ENCODE data around the gene PEX5L. TPM values are rescaled to one million over a fixed set of nuclear protein-coding genes. Genes with fewer than 3 reads are reported as not detected.

The PEX5L gene
- total and polyA plus RNA-seq, 2 donors (not counting 1 experiment from before 2014, with no cell fraction given) = not detected

DNA sequence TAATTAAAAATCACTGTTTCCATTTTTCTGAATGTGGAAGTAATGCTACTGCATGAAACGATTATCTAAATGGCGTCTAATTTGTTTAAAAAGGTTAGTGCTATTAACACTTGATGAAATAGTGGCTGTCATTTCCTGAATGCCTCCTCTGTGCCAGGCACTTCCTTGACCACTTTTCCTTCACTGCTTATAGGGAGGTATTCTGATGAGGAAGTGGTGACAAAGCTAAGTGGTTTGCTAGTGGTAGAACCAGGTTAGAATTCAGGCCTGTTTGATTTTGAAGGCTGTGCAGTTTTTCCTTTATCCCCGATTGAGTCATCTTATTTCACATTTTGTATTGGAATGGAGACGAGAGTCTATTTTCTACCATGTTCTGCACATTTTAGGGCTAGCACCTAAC lies 264.9 kb downstream of the PEX5L start:
- Histone ChIP-seq H3K4me3 (ENCODE audit: control extremely low read depth in 1 of 5, extremely low read depth in 1 of 5, insufficient read depth in 1 of 5, low read depth in 2 of 5, low read length in 4 of 5) (no peak overlapping the region), H3K79me2 (ENCODE audit: control insufficient read depth, insufficient read depth, low read length) (no peaks in the 10 kb centered on the region), H3K4me2 (replicated peaks; ENCODE audit: low read depth, low read length, poor library complexity, severe bottlenecking) (no peak overlapping the region), H2AFZ (ENCODE audit: insufficient read depth, low read depth, low read length, poor library complexity, severe bottlenecking) (no peak overlapping the region), H3K27ac (ENCODE audit: low read length in 2 of 2) (no peak overlapping the region), H3K9ac (ENCODE audit: low read length) (no peak overlapping the region), H3K4me1 (ENCODE audit: control insufficient read depth in 2 of 2, insufficient read depth in 2 of 2, low read length in 2 of 2) (no peaks in the 10 kb centered on the region), H3K36me3 (replicated peaks in 1 of 2; ENCODE audit: control extremely low read depth in 1 of 2, control insufficient read depth in 1 of 2, extremely low read depth in 1 of 2, insufficient read depth in 2 of 2, low read length in 1 of 2) (peaks cover 1 to 3% of the 10 kb centered on the region in 2 experiments), H3K27me3 (replicated peaks in 1 of 4; ENCODE audit: control extremely low read depth in 1 of 4, control insufficient read depth in 3 of 4, insufficient read depth in 4 of 4, low read length in 3 of 4) (no peaks in the 10 kb centered on the region), H3K9me3 (ENCODE audit: control extremely low read depth in 1 of 3, control insufficient read depth in 2 of 3, insufficient read depth in 1 of 3, low read length in 2 of 3) (peaks cover 0 to 5% (median 0%) of the 10 kb centered on the region in 3 donors), H4K20me1 (ENCODE audit: control insufficient read depth, insufficient read depth, low read length, poor library complexity, severe bottlenecking) (no peaks in the 10 kb centered on the region)
- POLR2A ChIA-PET = no interaction called here
- DNase-seq (no peak), ATAC-seq (ENCODE audit: low read depth) (no peak)
- peaks cover 6% of the 10 kb centered on the region for H3K4me1 Mint-ChIP-seq
- intact Hi-C loops (cut with micrococcal nuclease) = no loop called here
- WGBS (ENCODE audit: insufficient coverage) = 93% methylated on average over 3 of the region's 4 CpGs
- no peaks in the 10 kb centered on the region for H3K27me3 Mint-ChIP-seq
- CTCF ChIA-PET = no interaction called here
- no peak overlapping the region for H3K27ac Mint-ChIP-seq
- TF ChIP-seq CTCF (IDR thresholded peaks at IDR 0.05) (no peak), EZH2 (IDR thresholded peaks at IDR 0.05; ENCODE audit: borderline replicate concordance, insufficient read depth, low read depth, low read length, poor library complexity, severe bottlenecking) (no peak)
- no peaks in the 10 kb centered on the region for H3K9me3 Mint-ChIP-seq (ENCODE audit: insufficient read depth)
- H3K4me3 Mint-ChIP-seq = no peak overlapping the region

DNA sequence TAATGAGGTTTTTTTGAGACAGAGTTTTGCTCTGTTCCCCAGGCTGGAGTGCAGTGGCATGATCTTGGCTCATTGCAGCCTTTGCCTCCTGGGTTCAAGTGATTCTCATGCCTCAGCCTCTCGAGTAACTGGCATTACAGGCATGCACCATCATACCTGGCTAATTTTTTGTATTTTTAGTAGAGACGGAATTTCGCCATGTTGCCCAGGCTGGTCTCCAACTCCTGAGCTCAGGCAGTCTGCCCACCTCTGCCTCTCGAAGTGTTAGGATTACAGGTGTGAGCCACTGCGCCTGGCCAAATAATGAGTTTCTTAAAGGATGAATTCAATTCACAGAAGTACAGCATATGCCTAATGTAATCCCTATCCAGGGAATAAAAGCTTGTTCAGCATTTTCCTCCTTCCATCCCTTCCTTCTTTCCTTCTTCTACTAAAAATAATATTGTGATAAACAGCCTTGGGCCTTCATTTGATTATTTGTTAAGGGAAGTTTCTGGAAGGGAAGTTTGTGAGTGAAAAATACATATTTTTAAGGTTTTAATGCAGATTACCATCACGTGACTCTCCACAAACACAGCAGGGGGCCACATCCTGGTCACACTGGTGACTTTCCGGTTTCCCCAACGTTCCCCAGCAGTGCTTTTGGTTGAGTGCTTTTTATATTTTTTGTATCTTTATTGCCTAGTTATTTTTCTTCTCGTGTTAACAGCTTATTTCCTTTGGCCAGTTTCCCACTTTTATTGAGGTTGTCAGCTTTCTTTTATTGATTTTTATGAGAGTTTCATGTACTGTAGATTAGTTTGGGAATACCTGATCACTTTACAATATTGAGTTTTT lies 267.1 kb downstream of the PEX5L start:
- Histone ChIP-seq H4K20me1 (ENCODE audit: control insufficient read depth, insufficient read depth, low read length, poor library complexity, severe bottlenecking) (no peaks in the 10 kb centered on the region), H3K79me2 (ENCODE audit: control insufficient read depth, insufficient read depth, low read length) (no peaks in the 10 kb centered on the region), H3K4me1 (ENCODE audit: control insufficient read depth in 2 of 2, insufficient read depth in 2 of 2, low read length in 2 of 2) (no peaks in the 10 kb centered on the region), H3K4me2 (replicated peaks; ENCODE audit: low read depth, low read length, poor library complexity, severe bottlenecking) (no peak overlapping the region), H3K9ac (ENCODE audit: low read length) (no peak overlapping the region), H3K36me3 (replicated peaks in 1 of 2; ENCODE audit: control extremely low read depth in 1 of 2, control insufficient read depth in 1 of 2, extremely low read depth in 1 of 2, insufficient read depth in 2 of 2, low read length in 1 of 2) (peaks cover 10 to 13% of the 10 kb centered on the region in 2 experiments), H2AFZ (ENCODE audit: insufficient read depth, low read depth, low read length, poor library complexity, severe bottlenecking) (no peak overlapping the region), H3K4me3 (ENCODE audit: control extremely low read depth in 1 of 5, extremely low read depth in 1 of 5, insufficient read depth in 1 of 5, low read depth in 2 of 5, low read length in 4 of 5) (no peak overlapping the region), H3K27me3 (replicated peaks in 1 of 4; ENCODE audit: control extremely low read depth in 1 of 4, control insufficient read depth in 3 of 4, insufficient read depth in 4 of 4, low read length in 3 of 4) (no peaks in the 10 kb centered on the region), H3K27ac (ENCODE audit: low read length in 2 of 2) (no peak overlapping the region), H3K9me3 (ENCODE audit: control extremely low read depth in 1 of 3, control insufficient read depth in 2 of 3, insufficient read depth in 1 of 3, low read length in 2 of 3) (peaks cover 0 to 5% (median 0%) of the 10 kb centered on the region in 3 donors)
- WGBS (ENCODE audit: insufficient coverage) = 100% methylated on average over 1 of the region's 9 CpGs
- TF ChIP-seq EZH2 (IDR thresholded peaks at IDR 0.05; ENCODE audit: borderline replicate concordance, insufficient read depth, low read depth, low read length, poor library complexity, severe bottlenecking) (no peak), CTCF (IDR thresholded peaks at IDR 0.05) (no peak)
- Mint-ChIP-seq H3K4me3 (no peak overlapping the region), H3K27me3 (no peaks in the 10 kb centered on the region), H3K9me3 (ENCODE audit: insufficient read depth) (no peaks in the 10 kb centered on the region), H3K27ac (no peak overlapping the region), H3K4me1 (peaks cover 6% of the 10 kb centered on the region)
- no peak for ATAC-seq (ENCODE audit: low read depth)
- ChIA-PET CTCF (interaction anchor here (0.6 kb wide), 1 partner anchor 15 kb away, joined by 3 read pairs; no protein-coding TSS in a partner anchor), POLR2A (no interaction called here)
- no peak for DNase-seq
- intact Hi-C loops (cut with micrococcal nuclease) = no loop called here
